ENCODE data around the gene ADAM22. TPM values are rescaled to one million over a fixed set of nuclear protein-coding genes. Genes with fewer than 3 reads are reported as not detected.

Gene ADAM22
- polyA plus RNA-seq, 3 donors from 2014 or later, result 1.3 to 1.7 TPM; not detected in 1

- Mint-ChIP-seq H3K27me3 (ENCODE audit: low read depth in 3 of 3) (no peaks in the 10 kb centered on the region), H3K4me3 (no peak overlapping the region), H3K27ac (no peak overlapping the region), H3K9me3 (peaks cover 4 to 11% (median 6%) of the 10 kb centered on the region in 6 donors), H3K36me3 (peaks cover 4 to 9% (median 9%) of the 10 kb centered on the region in 3 donors), H3K4me1 (peaks cover 3 to 6% of the 10 kb centered on the region in 2 donors)
- DNase-seq, result no peak
Observed at GRCh38 chr7:88037050-88037449, 103.0 kb downstream of the ADAM22 start.

GRCh38 chr7:88040694-88041093 lies 106.6 kb downstream of the ADAM22 start:
- Mint-ChIP-seq H3K36me3 (no peaks in the 10 kb centered on the region), H3K4me1 (peaks cover 17 to 20% of the 10 kb centered on the region in 2 donors), H3K4me3 (no peak overlapping the region)

GRCh38 chr7:88041583-88041982 lies 107.5 kb downstream of the ADAM22 start:
- DNase-seq, result no peak
- H3K9me3 Mint-ChIP-seq, result no peaks in the 10 kb centered on the region
- H3K36me3 Mint-ChIP-seq, result no peaks in the 10 kb centered on the region
- peak overlapping the region in 2 of 6 donors; percentile 5 to 49 for H3K27ac Mint-ChIP-seq
- H3K4me1 Mint-ChIP-seq, result peaks cover 25 to 29% of the 10 kb centered on the region in 2 donors
- peaks cover 0 to 1% (median 0%) of the 10 kb centered on the region in 3 donors for H3K27me3 Mint-ChIP-seq (ENCODE audit: low read depth in 3 of 3)
- H3K4me3 Mint-ChIP-seq, result no peak overlapping the region

More at GRCh38 chr7:88040694-88041093, 106.6 kb downstream of the ADAM22 start:
- Mint-ChIP-seq H3K27ac (no peak overlapping the region), H3K27me3 (ENCODE audit: low read depth in 3 of 3) (no peaks in the 10 kb centered on the region), H3K9me3 (no peaks in the 10 kb centered on the region)
- no peak for DNase-seq

- DNase-seq, result no peak
- H3K27ac Mint-ChIP-seq, result peak overlapping the region; percentile 1 to 68 (median 30)
- no peaks in the 10 kb centered on the region for H3K36me3 Mint-ChIP-seq
- H3K9me3 Mint-ChIP-seq, result no peaks in the 10 kb centered on the region
- peaks cover 0 to 1% (median 0%) of the 10 kb centered on the region in 3 donors for H3K27me3 Mint-ChIP-seq (ENCODE audit: low read depth in 3 of 3)
- peaks cover 25 to 29% of the 10 kb centered on the region in 2 donors for H3K4me1 Mint-ChIP-seq
- peak overlapping the region in 4 of 5 donors; percentile 2 to 74 (median 50) for H3K4me3 Mint-ChIP-seq
Observed at GRCh38 chr7:88042157-88042556, 108.1 kb downstream of the ADAM22 start.

GRCh38 chr7:88042803-88043202 lies 108.8 kb downstream of the ADAM22 start:
- DNase-seq, result no peak
- H3K27me3 Mint-ChIP-seq (ENCODE audit: low read depth in 3 of 3), result peaks cover 0 to 1% (median 0%) of the 10 kb centered on the region in 3 donors
- H3K4me3 Mint-ChIP-seq, result no peak overlapping the region
- peak overlapping the region in 1 of 6 donors; percentile 5 for H3K27ac Mint-ChIP-seq
- peaks cover 25 to 29% of the 10 kb centered on the region in 2 donors for H3K4me1 Mint-ChIP-seq
- H3K36me3 Mint-ChIP-seq, result no peaks in the 10 kb centered on the region
- no peaks in the 10 kb centered on the region for H3K9me3 Mint-ChIP-seq

- DNase-seq, result no peak
- Mint-ChIP-seq H3K9me3 (no peaks in the 10 kb centered on the region), H3K36me3 (no peaks in the 10 kb centered on the region), H3K27me3 (ENCODE audit: low read depth in 3 of 3) (peaks cover 0 to 1% (median 0%) of the 10 kb centered on the region in 3 donors), H3K27ac (no peak overlapping the region), H3K4me1 (peaks cover 25 to 29% of the 10 kb centered on the region in 2 donors), H3K4me3 (no peak overlapping the region)
Observed at GRCh38 chr7:88044069-88044468, 110.0 kb downstream of the ADAM22 start.

- H3K27ac Mint-ChIP-seq, result no peak overlapping the region
- H3K4me3 Mint-ChIP-seq, result no peak overlapping the region
- H3K27me3 Mint-ChIP-seq (ENCODE audit: low read depth in 3 of 3), result peaks cover 0 to 1% (median 0%) of the 10 kb centered on the region in 3 donors
- H3K9me3 Mint-ChIP-seq, result no peaks in the 10 kb centered on the region
- H3K36me3 Mint-ChIP-seq, result no peaks in the 10 kb centered on the region
- peaks cover 22 to 24% of the 10 kb centered on the region in 2 donors for H3K4me1 Mint-ChIP-seq
- DNase-seq, result no peak
Observed at GRCh38 chr7:88046839-88047573, 113.0 kb downstream of the ADAM22 start.

GRCh38 chr7:88057655-88058054 lies 123.6 kb downstream of the ADAM22 start:
- Mint-ChIP-seq H3K36me3 (peaks cover 0 to 4% (median 2%) of the 10 kb centered on the region in 3 donors), H3K9me3 (no peaks in the 10 kb centered on the region), H3K27ac (no peak overlapping the region), H3K4me3 (no peak overlapping the region), H3K27me3 (ENCODE audit: low read depth in 3 of 3) (no peaks in the 10 kb centered on the region), H3K4me1 (no peaks in the 10 kb centered on the region)
- no peak for DNase-seq

GRCh38 chr7:88062238-88062637 lies 128.2 kb downstream of the ADAM22 start:
- Mint-ChIP-seq H3K36me3 (peaks cover 0 to 4% (median 0%) of the 10 kb centered on the region in 3 donors), H3K4me3 (no peak overlapping the region), H3K27me3 (ENCODE audit: low read depth in 3 of 3) (peaks cover 0 to 2% (median 0%) of the 10 kb centered on the region in 3 donors), H3K27ac (no peak overlapping the region), H3K9me3 (peaks cover 0 to 2% (median 0%) of the 10 kb centered on the region in 6 donors), H3K4me1 (no peaks in the 10 kb centered on the region)
- no peak for DNase-seq

- no peak overlapping the region for H3K4me3 Mint-ChIP-seq
- no peaks in the 10 kb centered on the region for H3K9me3 Mint-ChIP-seq
- H3K4me1 Mint-ChIP-seq, result peaks cover 5 to 7% of the 10 kb centered on the region in 2 donors
- H3K36me3 Mint-ChIP-seq, result no peaks in the 10 kb centered on the region
- no peak for DNase-seq
- no peak overlapping the region for H3K27ac Mint-ChIP-seq
- H3K27me3 Mint-ChIP-seq (ENCODE audit: low read depth in 3 of 3), result peaks cover 0 to 4% (median 4%) of the 10 kb centered on the region in 3 donors
Observed at GRCh38 chr7:88069093-88069492, 135.0 kb downstream of the ADAM22 start.

- Mint-ChIP-seq H3K27me3 (ENCODE audit: low read depth in 3 of 3) (peaks cover 0 to 4% (median 2%) of the 10 kb centered on the region in 3 donors), H3K4me3 (peak overlapping the region in 3 of 5 donors; percentile 3 to 61 (median 28)), H3K36me3 (peaks cover 4% of the 10 kb centered on the region in 3 donors), H3K4me1 (peaks cover 5 to 7% of the 10 kb centered on the region in 2 donors), H3K27ac (peak overlapping the region in 1 of 6 donors; percentile 9), H3K9me3 (peaks cover 0 to 2% (median 0%) of the 10 kb centered on the region in 6 donors)
- no peak for DNase-seq
Observed at GRCh38 chr7:88071994-88072714, 138.1 kb downstream of the ADAM22 start.

GRCh38 chr7:88072715-88073055 lies 138.6 kb downstream of the ADAM22 start:
- Mint-ChIP-seq H3K36me3 (peaks cover 4% of the 10 kb centered on the region in 3 donors), H3K27me3 (ENCODE audit: low read depth in 3 of 3) (peaks cover 0 to 4% (median 2%) of the 10 kb centered on the region in 3 donors), H3K4me1 (peaks cover 5 to 7% of the 10 kb centered on the region in 2 donors), H3K4me3 (peak overlapping the region in 2 of 5 donors; percentile 28 to 61), H3K27ac (peak overlapping the region in 1 of 6 donors; percentile 9), H3K9me3 (peaks cover 0 to 2% (median 0%) of the 10 kb centered on the region in 6 donors)
- DNase-seq, result no peak

GRCh38 chr7:88073626-88074025 lies 139.6 kb downstream of the ADAM22 start:
- H3K4me1 Mint-ChIP-seq, result peaks cover 5 to 7% of the 10 kb centered on the region in 2 donors
- peaks cover 0 to 5% (median 4%) of the 10 kb centered on the region in 3 donors for H3K27me3 Mint-ChIP-seq (ENCODE audit: low read depth in 3 of 3)
- no peak overlapping the region for H3K27ac Mint-ChIP-seq
- peaks cover 4 to 7% (median 4%) of the 10 kb centered on the region in 3 donors for H3K36me3 Mint-ChIP-seq
- DNase-seq, result no peak
- H3K9me3 Mint-ChIP-seq, result peaks cover 0 to 2% (median 0%) of the 10 kb centered on the region in 6 donors
- H3K4me3 Mint-ChIP-seq, result no peak overlapping the region

GRCh38 chr7:88075216-88075615 lies 141.2 kb downstream of the ADAM22 start:
- no peak overlapping the region for H3K4me3 Mint-ChIP-seq
- H3K27me3 Mint-ChIP-seq (ENCODE audit: low read depth in 3 of 3), result peaks cover 2 to 5% (median 2%) of the 10 kb centered on the region in 3 donors
- H3K36me3 Mint-ChIP-seq, result peaks cover 4 to 7% (median 7%) of the 10 kb centered on the region in 3 donors
- H3K27ac Mint-ChIP-seq, result no peak overlapping the region
- H3K9me3 Mint-ChIP-seq, result peaks cover 0 to 2% (median 0%) of the 10 kb centered on the region in 6 donors
- no peak for DNase-seq
- H3K4me1 Mint-ChIP-seq, result peaks cover 5 to 7% of the 10 kb centered on the region in 2 donors
